B cell (primary cell): ENCODE results near the gene JRKL. TPM values are rescaled to one million over a fixed set of nuclear protein-coding genes. Genes with fewer than 3 reads are reported as not detected.

Experiments used
- ATAC-seq: fragments of 200-7000 bp; cut with Tn5 transposase; one replicate; pipeline ENCODE4 v1.10.0; 2021; ENCODE audit warnings: low read depth, mild to moderate bottlenecking, moderate number of reproducible peaks, moderate library complexity
- CTCF ChIA-PET: fragments of 350-600 bp; sonication (Branson Sonifier 250); formaldehyde crosslinking; loops from one replicate; lab custom pipeline; 2021; ENCODE audit warnings: antibody characterized with exemption, inconsistent platforms; lab: Charles Lee
- POLR2A ChIA-PET: fragments of 350-600 bp; sonication (Branson Sonifier 250); formaldehyde crosslinking; loops from one replicate; lab custom pipeline; 2021; ENCODE audit warnings: antibody characterized with exemption; lab: Charles Lee
- DNase-seq: peaks from one replicate; pipeline ENCODE4 v3.0.0; 2013
- H2AFZ ChIP-seq: 2 replicates; pipeline ENCODE4 v1.6.1; 2012; ENCODE audit warnings: mild to moderate bottlenecking, low read depth, low read length; ENCODE audit not compliant: insufficient read depth, poor library complexity, severe bottlenecking
- H3K27ac ChIP-seq, 2 donors: 1 replicate in 1 of 2; 2 replicates in 1 of 2; pipeline ENCODE4 v1.5.1; 2012 to 2013; ENCODE audit warnings: low read length in 2 of 2, mild to moderate bottlenecking in 2 of 2, moderate library complexity in 1 of 2
- H3K27me3 ChIP-seq, 4 experiments: fragments of 200-600 bp in 1 of 4; sonication (generic) in 1 of 4; replicated peaks in 1 of 4; 1 replicate in 2 of 4; 2 replicates in 2 of 4; pipeline versions ENCODE4 v1.6.1 to v1.7.0; 2013 to 2016; ENCODE audit warnings: low read length in 3 of 4, mild to moderate bottlenecking in 2 of 4, mixed read lengths in 1 of 4, moderate library complexity in 1 of 4; ENCODE audit not compliant: insufficient read depth in 4 of 4, control insufficient read depth in 3 of 4; ENCODE audit errors: control extremely low read depth in 1 of 4
- H3K36me3 ChIP-seq, 2 experiments: replicated peaks in 1 of 2; 1 replicate in 1 of 2; 2 replicates in 1 of 2; pipeline versions ENCODE4 v1.6.1 to v1.7.1; 2013; ENCODE audit warnings: low read length in 1 of 2; ENCODE audit not compliant: insufficient read depth in 2 of 2, control insufficient read depth in 1 of 2; ENCODE audit errors: control extremely low read depth in 1 of 2, extremely low read depth in 1 of 2
- H3K4me1 ChIP-seq, 2 donors: fragments of 200-600 bp in 1 of 2; sonication (generic) in 1 of 2; 1 replicate in 1 of 2; 2 replicates in 1 of 2; pipeline versions ENCODE4 v1.5.1 to v1.6.1; 2013 to 2017; ENCODE audit warnings: low read length in 2 of 2; ENCODE audit not compliant: control insufficient read depth in 2 of 2, insufficient read depth in 2 of 2
- H3K4me2 ChIP-seq: replicated peaks from 2 replicates; pipeline ENCODE3; 2012; ENCODE audit warnings: mild to moderate bottlenecking, low read depth, low read length; ENCODE audit not compliant: poor library complexity, severe bottlenecking
- H3K4me3 ChIP-seq, 5 experiments: fragments of 200-600 bp in 1 of 5; sonication (generic) in 1 of 5; 1 replicate in 3 of 5; 2 replicates in 2 of 5; pipeline versions ENCODE4 v1.5.1 to v1.7.0; 2011 to 2016; ENCODE audit warnings: low read length in 4 of 5, mild to moderate bottlenecking in 4 of 5, low read depth in 2 of 5, control low read depth in 1 of 5, moderate library complexity in 1 of 5; ENCODE audit not compliant: insufficient read depth in 1 of 5; ENCODE audit errors: control extremely low read depth in 1 of 5, extremely low read depth in 1 of 5
- H3K79me2 ChIP-seq: fragments of 200-600 bp; sonication (generic); one replicate; pipeline ENCODE4 v1.6.0; 2016; ENCODE audit warnings: low read length; ENCODE audit not compliant: control insufficient read depth, insufficient read depth
- H3K9ac ChIP-seq: fragments of 200-600 bp; sonication (generic); 2 replicates; pipeline ENCODE4 v1.6.1; 2017; ENCODE audit warnings: mild to moderate bottlenecking, low read length, moderate library complexity
- H3K9me3 ChIP-seq, 3 donors: one replicate each; pipeline versions ENCODE4 v1.6.1 to v1.7.1; 2013; ENCODE audit warnings: low read length in 2 of 3; ENCODE audit not compliant: control insufficient read depth in 2 of 3, insufficient read depth in 1 of 3; ENCODE audit errors: control extremely low read depth in 1 of 3
- H4K20me1 ChIP-seq: 2 replicates; pipeline ENCODE4 v1.6.0; 2012; ENCODE audit warnings: mild to moderate bottlenecking, low read length; ENCODE audit not compliant: insufficient read depth, control insufficient read depth, poor library complexity, severe bottlenecking
- H3K27ac Mint-ChIP-seq: one replicate; pipeline ENCODE4 v1.8.0; 2021; ENCODE audit warnings: mixed read lengths
- H3K27me3 Mint-ChIP-seq: one replicate; pipeline ENCODE4 v1.8.0; 2021; ENCODE audit warnings: mixed read lengths
- H3K4me1 Mint-ChIP-seq: one replicate; pipeline ENCODE4 v1.8.0; 2021; ENCODE audit warnings: mixed read lengths
- H3K4me3 Mint-ChIP-seq: one replicate; pipeline ENCODE4 v1.8.0; 2021; ENCODE audit warnings: mixed read lengths
- H3K9me3 Mint-ChIP-seq: one replicate; pipeline ENCODE4 v1.8.0; 2022; ENCODE audit warnings: mixed read lengths; ENCODE audit not compliant: insufficient read depth
- EZH2 ChIP-seq: IDR thresholded peaks from 2 replicates; pipeline ENCODE4 v1.6.1; 2012; ENCODE audit warnings: borderline replicate concordance, low read depth, mild to moderate bottlenecking, moderate library complexity, low read length; ENCODE audit not compliant: insufficient read depth, poor library complexity, severe bottlenecking
- WGBS: methylation state at CpG from one replicate; pipeline ENCODE4 v1.1.5; 2013; ENCODE audit warnings: missing lambda C conversion rate; ENCODE audit not compliant: insufficient coverage; 5-methylcytosine and 5-hydroxymethylcytosine counted together
- intact Hi-C: fragments of 100-400 bp; cut with micrococcal nuclease; formaldehyde crosslinking; loops from one replicate; pipeline ENCODE4 v1.10.0; 2022
- polyA plus RNA-seq: library from polyadenylated mRNA; depleted of rRNA; stranded (reverse); fragments of >200 nt; gene quantifications from 2 replicates; pipeline ENCODE4 v1.2.3, GENCODE V29; 2012
- total RNA-seq, 2 donors: library from RNA; stranded (reverse); fragments of 120-200 nt in 1 of 2; gene quantifications; 1 replicate in 1 of 2; 2 replicates in 1 of 2; pipeline versions ENCODE4 v1.2.3 to v1.2.4, GENCODE V29; 2013 to 2022
- TF ChIP-seq, protein P1 (sequence below): fragments of 200-600 bp; IDR thresholded peaks from one replicate; pipeline ENCODE4 v1.8.0; 2022; ENCODE audit warnings: antibody characterized with exemption, mild to moderate bottlenecking

The JRKL gene
- total and polyA plus RNA-seq, 2 donors (not counting 1 experiment from before 2014, with no cell fraction given): 2.1 to 12.9 TPM

- ChIA-PET CTCF (interaction anchor here (0.6 to 1.6 kb wide), 3 partner anchors 12 to 576 kb away, joined by 3 to 5 read pairs (median 3); no protein-coding TSS in a partner anchor), POLR2A (no interaction called here)
- no peak for DNase-seq
- H4K20me1 ChIP-seq: no peaks in the 10 kb centered on the region
- no peaks in the 10 kb centered on the region for H3K4me1 ChIP-seq
- ATAC-seq: no peak
- no peak overlapping the region for H3K9ac ChIP-seq
- Mint-ChIP-seq H3K4me3 (no peak overlapping the region), H3K9me3 (no peaks in the 10 kb centered on the region), H3K27me3 (peaks cover 28% of the 10 kb centered on the region), H3K4me1 (no peaks in the 10 kb centered on the region), H3K27ac (no peak overlapping the region)
- no peak overlapping the region for H3K4me2 ChIP-seq
- no peak overlapping the region for H3K4me3 ChIP-seq
- no CpG with 5 or more reads among the region's 1 CpG for WGBS
- no peak for TF ChIP-seq EZH2
- TF ChIP-seq, protein P1, sequence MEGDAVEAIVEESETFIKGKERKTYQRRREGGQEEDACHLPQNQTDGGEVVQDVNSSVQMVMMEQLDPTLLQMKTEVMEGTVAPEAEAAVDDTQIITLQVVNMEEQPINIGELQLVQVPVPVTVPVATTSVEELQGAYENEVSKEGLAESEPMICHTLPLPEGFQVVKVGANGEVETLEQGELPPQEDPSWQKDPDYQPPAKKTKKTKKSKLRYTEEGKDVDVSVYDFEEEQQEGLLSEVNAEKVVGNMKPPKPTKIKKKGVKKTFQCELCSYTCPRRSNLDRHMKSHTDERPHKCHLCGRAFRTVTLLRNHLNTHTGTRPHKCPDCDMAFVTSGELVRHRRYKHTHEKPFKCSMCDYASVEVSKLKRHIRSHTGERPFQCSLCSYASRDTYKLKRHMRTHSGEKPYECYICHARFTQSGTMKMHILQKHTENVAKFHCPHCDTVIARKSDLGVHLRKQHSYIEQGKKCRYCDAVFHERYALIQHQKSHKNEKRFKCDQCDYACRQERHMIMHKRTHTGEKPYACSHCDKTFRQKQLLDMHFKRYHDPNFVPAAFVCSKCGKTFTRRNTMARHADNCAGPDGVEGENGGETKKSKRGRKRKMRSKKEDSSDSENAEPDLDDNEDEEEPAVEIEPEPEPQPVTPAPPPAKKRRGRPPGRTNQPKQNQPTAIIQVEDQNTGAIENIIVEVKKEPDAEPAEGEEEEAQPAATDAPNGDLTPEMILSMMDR: no peak
- H3K79me2 ChIP-seq: no peaks in the 10 kb centered on the region
- intact Hi-C loops: no loop called here
- peaks cover 0 to 11% (median 6%) of the 10 kb centered on the region in 4 experiments for H3K27me3 ChIP-seq
- no peaks in the 10 kb centered on the region for H3K36me3 ChIP-seq
- no peak overlapping the region for H3K27ac ChIP-seq
- no peak overlapping the region for H2AFZ ChIP-seq
- no peaks in the 10 kb centered on the region for H3K9me3 ChIP-seq
Observed at GRCh38 chr11:96412761-96413381, 23.1 kb downstream of the JRKL start.

GRCh38 chr11:96413408-96413807 is 23.6 kb downstream of the JRKL start:
- H3K79me2 ChIP-seq: no peaks in the 10 kb centered on the region
- POLR2A ChIA-PET: no interaction called here
- H3K4me3 ChIP-seq: no peak overlapping the region
- CTCF ChIA-PET: interaction anchor here (0.6 to 1.6 kb wide), 3 partner anchors 11 to 577 kb away, joined by 3 to 5 read pairs (median 3); no protein-coding TSS in a partner anchor
- no peak overlapping the region for H2AFZ ChIP-seq
- Mint-ChIP-seq H3K27me3 (peaks cover 33% of the 10 kb centered on the region), H3K27ac (no peak overlapping the region), H3K9me3 (no peaks in the 10 kb centered on the region), H3K4me3 (no peak overlapping the region), H3K4me1 (no peaks in the 10 kb centered on the region)
- H3K9ac ChIP-seq: no peak overlapping the region
- no peaks in the 10 kb centered on the region for H3K4me1 ChIP-seq
- no peak for ATAC-seq
- no peaks in the 10 kb centered on the region for H3K36me3 ChIP-seq
- peaks cover 0 to 11% (median 6%) of the 10 kb centered on the region in 4 experiments for H3K27me3 ChIP-seq
- no peak overlapping the region for H3K27ac ChIP-seq
- H4K20me1 ChIP-seq: no peaks in the 10 kb centered on the region
- TF ChIP-seq EZH2: no peak
- TF ChIP-seq, protein P1: no peak
- H3K4me2 ChIP-seq: no peak overlapping the region
- intact Hi-C loops: no loop called here
- no peaks in the 10 kb centered on the region for H3K9me3 ChIP-seq
- DNase-seq: no peak
